Measurements from ENCODE around the gene LTF. TPM values are rescaled to one million over a fixed set of nuclear protein-coding genes. Genes with fewer than 3 reads are reported as not detected.

The LTF gene
- total and polyA plus RNA-seq, 3 donors from 2014 or later, result 0.31 to 7.8 (median 0.43) TPM

DNA sequence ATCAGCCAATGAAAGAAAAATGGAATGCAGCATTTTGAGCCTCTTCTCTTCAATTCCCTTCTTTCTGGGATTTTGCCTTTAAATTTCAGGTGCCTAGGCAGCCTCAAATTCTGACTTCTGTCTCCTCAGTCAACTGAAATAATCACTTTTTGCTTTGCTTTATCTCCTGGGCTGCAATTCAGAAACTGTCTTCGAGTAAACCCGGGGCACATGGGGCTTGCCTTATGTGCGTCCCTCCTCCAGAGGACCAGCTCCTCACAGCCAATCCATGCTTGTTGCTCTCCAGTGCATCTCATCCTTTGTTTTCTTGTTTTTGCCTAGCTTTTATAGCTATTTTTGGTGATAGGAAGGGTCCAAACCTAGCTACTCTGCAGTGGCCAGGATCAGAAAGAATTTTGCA is 41.8 kb upstream of the LTF start:
- Histone ChIP-seq H3K27me3 (no peaks in the 10 kb centered on the region), H3K27ac (no peak overlapping the region), H3K9me3 (no peaks in the 10 kb centered on the region), H3K4me3 (no peak overlapping the region), H3K36me3 (ENCODE audit: low read depth, missing control alignments) (no peaks in the 10 kb centered on the region), H3K4me1 (no peaks in the 10 kb centered on the region)
- TF ChIP-seq CTCF (IDR thresholded peaks at IDR 0.05) (no peak), POLR2A (IDR thresholded peaks at IDR 0.05) (no peak)
- intact Hi-C loops (cut with DNase I; ENCODE audit: low total_unique reads), result no loop called here
- WGBS, 2 donors, result 82 to 86% methylated on average over 3 of the region's 3 CpGs
- no peak for DNase-seq

- H3K27me3 ChIP-seq, result no peaks in the 10 kb centered on the region
- no peaks in the 10 kb centered on the region for H3K36me3 ChIP-seq (ENCODE audit: low read depth, missing control alignments)
- no peaks in the 10 kb centered on the region for H3K9me3 ChIP-seq
- TF ChIP-seq CTCF (IDR thresholded peaks at IDR 0.05) (no peak), POLR2A (IDR thresholded peaks at IDR 0.05) (no peak)
- DNase-seq, result no peak
- intact Hi-C loops (cut with DNase I; ENCODE audit: low total_unique reads), result no loop called here
- H3K27ac ChIP-seq, result no peak overlapping the region
- H3K4me3 ChIP-seq, result no peak overlapping the region
- no peaks in the 10 kb centered on the region for H3K4me1 ChIP-seq
- WGBS, 2 donors, result 79 to 86% methylated on average over 10 of the region's 10 CpGs
Measured at GRCh38 chr3:46505953-46506352, 41.2 kb upstream of the LTF start.

DNA sequence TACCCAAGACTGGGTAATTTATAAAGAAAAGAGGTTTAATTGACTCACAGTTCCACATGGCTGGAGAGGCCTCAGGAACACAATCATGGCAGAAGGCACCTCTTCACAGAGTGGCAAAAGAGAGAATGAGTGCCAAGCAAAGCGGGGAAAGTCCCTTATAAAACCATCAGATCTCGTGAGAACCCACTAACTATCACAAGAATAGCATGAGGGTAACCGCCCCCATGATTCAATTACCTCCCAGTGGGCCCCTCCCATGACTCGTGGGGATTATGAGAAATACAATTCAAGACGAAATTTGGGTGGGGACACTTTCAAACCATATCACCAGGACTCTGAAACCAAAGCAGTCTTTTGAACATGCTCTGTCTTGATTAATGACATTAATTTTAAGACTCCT is 40.1 kb upstream of the LTF start:
- Histone ChIP-seq H3K36me3 (ENCODE audit: low read depth, missing control alignments) (no peaks in the 10 kb centered on the region), H3K27ac (no peak overlapping the region), H3K4me3 (no peak overlapping the region), H3K9me3 (no peaks in the 10 kb centered on the region), H3K4me1 (no peaks in the 10 kb centered on the region), H3K27me3 (no peaks in the 10 kb centered on the region)
- intact Hi-C loops (cut with DNase I; ENCODE audit: low total_unique reads), result no loop called here
- WGBS, 2 donors, result 77 to 85% methylated on average over 5 of the region's 5 CpGs
- TF ChIP-seq POLR2A (IDR thresholded peaks at IDR 0.05) (no peak), CTCF (IDR thresholded peaks at IDR 0.05) (no peak)
- no peak for DNase-seq

DNA sequence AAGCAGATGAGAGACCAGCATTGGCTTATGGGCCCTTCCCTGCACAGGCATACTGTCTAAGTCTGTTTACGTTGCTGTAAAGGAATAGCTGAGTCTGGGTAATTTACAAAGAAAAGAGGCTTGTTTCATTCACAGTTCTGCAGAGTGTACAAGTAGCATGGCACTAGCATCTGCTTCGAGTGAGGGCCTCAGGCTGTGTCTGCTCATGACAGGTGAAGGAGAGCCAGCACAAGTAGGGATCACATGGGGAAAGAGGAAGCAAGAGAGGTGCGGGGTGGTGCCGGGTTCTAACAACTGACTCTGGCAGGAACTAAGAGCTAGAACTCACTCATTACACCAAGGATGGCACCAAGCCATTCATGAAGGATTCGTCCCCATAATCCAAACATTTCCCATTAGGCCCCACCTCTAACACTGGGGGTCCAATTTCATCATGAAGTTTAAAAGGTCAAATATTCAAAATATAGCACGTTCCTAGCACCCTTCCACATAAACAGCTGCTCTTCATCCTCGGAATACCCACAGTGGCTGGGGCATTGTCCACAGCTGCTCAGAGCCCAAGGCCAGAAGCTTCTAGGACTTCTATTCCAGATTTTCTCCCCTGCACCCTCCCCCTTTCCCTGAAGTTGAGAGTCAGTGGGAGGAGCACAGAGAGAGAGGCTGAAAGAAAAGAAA is 38.6 kb upstream of the LTF start:
- intact Hi-C loops (cut with DNase I; ENCODE audit: low total_unique reads), result no loop called here
- 82 to 84% methylated on average over 7 of the region's 7 CpGs for WGBS, 2 donors
- no peak for DNase-seq
- H3K27ac ChIP-seq, result no peak overlapping the region
- H3K27me3 ChIP-seq, result no peaks in the 10 kb centered on the region
- H3K9me3 ChIP-seq, result no peaks in the 10 kb centered on the region
- H3K4me3 ChIP-seq, result no peak overlapping the region
- H3K36me3 ChIP-seq (ENCODE audit: low read depth, missing control alignments), result no peaks in the 10 kb centered on the region
- TF ChIP-seq CTCF (IDR thresholded peaks at IDR 0.05) (no peak), POLR2A (IDR thresholded peaks at IDR 0.05) (no peak)
- no peaks in the 10 kb centered on the region for H3K4me1 ChIP-seq

- 88 to 95% methylated on average over 4 of the region's 4 CpGs for WGBS, 2 donors
- TF ChIP-seq CTCF (IDR thresholded peaks at IDR 0.05) (no peak), POLR2A (IDR thresholded peaks at IDR 0.05) (no peak)
- no peaks in the 10 kb centered on the region for H3K36me3 ChIP-seq (ENCODE audit: low read depth, missing control alignments)
- intact Hi-C loops (cut with DNase I; ENCODE audit: low total_unique reads), result no loop called here
- no peaks in the 10 kb centered on the region for H3K27me3 ChIP-seq
- DNase-seq, result no peak
- no peak overlapping the region for H3K4me3 ChIP-seq
- H3K4me1 ChIP-seq, result no peaks in the 10 kb centered on the region
- H3K9me3 ChIP-seq, result no peaks in the 10 kb centered on the region
- H3K27ac ChIP-seq, result no peak overlapping the region
Measured at GRCh38 chr3:46501702-46502101, 37.0 kb upstream of the LTF start.

Measured in testis (tissue), 3 donors.